HepG2 (cell line): Measurements from ENCODE around the gene HDDC3. TPM values are rescaled to one million over a fixed set of nuclear protein-coding genes. Genes with fewer than 3 reads are reported as not detected.
A peak's percentile ranks its signal among the peaks of the same experiment; 100 is the strongest.

Experiments used
- ATAD3A ChIP-seq: sonication (generic); formaldehyde crosslinking; IDR thresholded peaks from 2 replicates; pipeline ENCODE4 v1.4.0; 2020; ENCODE audit warnings: missing genetic modification reagents
- CBFB ChIP-seq: sonication (generic); formaldehyde crosslinking; IDR thresholded peaks from 2 replicates; pipeline ENCODE4 v1.4.0; 2020; ENCODE audit warnings: missing genetic modification reagents
- CEBPZ ChIP-seq: IDR thresholded peaks from 2 replicates; pipeline ENCODE4 v1.6.1; 2012; ENCODE audit warnings: low read length, improper control_type of control experiment
- FOXA3 ChIP-seq: IDR thresholded peaks from 2 replicates; pipeline ENCODE4 v1.6.1; 2016; ENCODE audit warnings: missing genetic modification reagents, missing compliant biosample characterization
- FOXM1 ChIP-seq: sonication (generic); formaldehyde crosslinking; IDR thresholded peaks from 2 replicates; pipeline ENCODE4 v1.5.0; 2020; ENCODE audit warnings: missing genetic modification reagents
- MAZ ChIP-seq, 2 experiments: sonication (generic) in 1 of 2; formaldehyde crosslinking in 1 of 2; IDR thresholded peaks; 2 replicates each; pipeline versions ENCODE4 v1.5.0 to v1.6.1; 2012 to 2020; ENCODE audit warnings: low read depth in 2 of 2, mild to moderate bottlenecking in 2 of 2, borderline replicate concordance in 1 of 2, improper control_type of control experiment in 1 of 2, low read length in 1 of 2, missing genetic modification reagents in 1 of 2, moderate library complexity in 1 of 2
- MLXIP ChIP-seq: sonication (generic); formaldehyde crosslinking; IDR thresholded peaks from 2 replicates; pipeline ENCODE4 v1.9.0; 2021; ENCODE audit warnings: missing genetic modification reagents, borderline replicate concordance
- NKX3-1 ChIP-seq: sonication (generic); formaldehyde crosslinking; IDR thresholded peaks from 2 replicates; pipeline ENCODE4 v1.5.0; 2020; ENCODE audit warnings: missing genetic modification reagents
- PCBP1 ChIP-seq: fragments of 200-400 bp; formaldehyde crosslinking; IDR thresholded peaks from 2 replicates; pipeline ENCODE4 v1.6.1; 2017; ENCODE audit warnings: mild to moderate bottlenecking, low read depth, low read length, borderline replicate concordance
- PCBP2 ChIP-seq: fragments of 200-400 bp; formaldehyde crosslinking; optimal IDR thresholded peaks from 2 replicates; pipeline ENCODE3; 2018; ENCODE audit warnings: low read length, low read depth; ENCODE audit not compliant: poor library complexity, severe bottlenecking
- RFX1 ChIP-seq: fragments of 450-650 bp; IDR thresholded peaks from 2 replicates; pipeline ENCODE4 v1.6.1; 2017
- SIN3A ChIP-seq: IDR thresholded peaks from 2 replicates; pipeline ENCODE4 v1.6.1; 2011; ENCODE audit warnings: low read depth, mild to moderate bottlenecking, control low read depth, low read length, borderline replicate concordance
- SP2 ChIP-seq: sonication (generic); formaldehyde crosslinking; IDR thresholded peaks from 2 replicates; pipeline ENCODE4 v1.5.1; 2020; ENCODE audit warnings: mild to moderate bottlenecking, missing genetic modification reagents
- ZBTB21 ChIP-seq: sonication (generic); formaldehyde crosslinking; IDR thresholded peaks from 2 replicates; pipeline ENCODE4 v1.4.0; 2020; ENCODE audit warnings: missing genetic modification reagents
- ZFX ChIP-seq: sonication (generic); formaldehyde crosslinking; IDR thresholded peaks from 2 replicates; pipeline ENCODE4 v1.4.0; 2020; ENCODE audit warnings: mild to moderate bottlenecking, low read depth, missing genetic modification reagents, moderate library complexity
- ZNF101 ChIP-seq: sonication (generic); formaldehyde crosslinking; IDR thresholded peaks from 2 replicates; pipeline ENCODE4 v1.4.0; 2020; ENCODE audit warnings: mild to moderate bottlenecking, low read depth, missing genetic modification reagents, borderline replicate concordance
- ZNF468 ChIP-seq: sonication (generic); formaldehyde crosslinking; IDR thresholded peaks from 2 replicates; pipeline ENCODE4 v1.8.0; 2022; ENCODE audit warnings: mild to moderate bottlenecking, moderate library complexity, missing genetic modification reagents
- ZNF574 ChIP-seq: sonication (generic); formaldehyde crosslinking; IDR thresholded peaks from 2 replicates; pipeline ENCODE4 v1.4.0; 2020; ENCODE audit warnings: missing genetic modification reagents
- ZNF616 ChIP-seq: sonication (generic); formaldehyde crosslinking; IDR thresholded peaks from 2 replicates; pipeline ENCODE4 v1.5.0; 2020; ENCODE audit warnings: low read depth, mild to moderate bottlenecking, missing genetic modification reagents
- ZNF83 ChIP-seq: sonication (generic); formaldehyde crosslinking; IDR thresholded peaks from 2 replicates; pipeline ENCODE4 v1.4.0; 2020; ENCODE audit warnings: missing genetic modification reagents, mild to moderate bottlenecking, borderline replicate concordance
- polyA plus RNA-seq, 8 experiments: library from polyadenylated mRNA; depleted of rRNA in 3 of 8; stranded (reverse) in 7 of 8; unstranded in 1 of 8; fragments of >200 nt; fragmentation: Illumina TruSeq in 4 of 8; extraction: Trizol in 4 of 8; gene quantifications; 2 replicates each; pipeline versions ENCODE4 v1.2.1 to v1.2.3, GENCODE V29; 2011 to 2016; ENCODE audit warnings: low read depth in 4 of 8, missing spikeins in 1 of 8, mixed read lengths in 1 of 8; ENCODE audit not compliant: insufficient read depth in 1 of 8
- total RNA-seq, 5 experiments: library from RNA; depleted of rRNA; stranded (reverse); fragments of >200 nt; fragmentation: Illumina TruSeq; extraction: Trizol; gene quantifications; 2 replicates each; pipeline ENCODE4 v1.2.3, GENCODE V29; 2016; ENCODE audit warnings: low read depth in 1 of 5

The HDDC3 gene
- total and polyA plus RNA-seq, 2 of the 13 experiments (the other 11 are each of a cell fraction or from before 2014, with no cell fraction given): 18.7 to 28.3 TPM

- no peak for TF ChIP-seq CEBPZ
- no peak for TF ChIP-seq PCBP2
- TF ChIP-seq ZFX (CRISPR knock-in tag): peak; percentile 92
- no peak for TF ChIP-seq ATAD3A (CRISPR knock-in tag)
- TF ChIP-seq ZNF574 (CRISPR knock-in tag): peak; percentile 99
- TF ChIP-seq ZNF83 (CRISPR knock-in tag): no peak
- peak; percentile 28; the same call in 1 of the 2 replicates for TF ChIP-seq ZBTB21
- no peak for TF ChIP-seq ZNF468 (CRISPR knock-in tag)
- TF ChIP-seq SP2 (CRISPR knock-in tag): no peak
- TF ChIP-seq FOXA3 (CRISPR knock-in tag): peak; percentile 23; the same call in 1 of the 2 replicates
- TF ChIP-seq CBFB: peak; percentile 78; the same call in 1 of the 2 replicates
- peak; percentile 70; the same call in 1 of the 2 replicates for TF ChIP-seq NKX3-1 (CRISPR knock-in tag)
- no peak for TF ChIP-seq ZNF101
- no peak for TF ChIP-seq RFX1
- no peak; the same call in 1 of the 2 replicates for TF ChIP-seq FOXM1
- no peak for TF ChIP-seq MAZ (IDR thresholded peaks at IDR 0.05; ENCODE audit: borderline replicate concordance, low read depth, low read length)
- TF ChIP-seq MAZ (CRISPR knock-in tag; IDR thresholded peaks at IDR 0.05; ENCODE audit: low read depth): peak; percentile 48; the same call in 1 of the 2 replicates
- TF ChIP-seq MLXIP: no peak
- peak; percentile 55; the same call in 1 of the 2 replicates for TF ChIP-seq ZNF616 (CRISPR knock-in tag)
- 0 out of 2 replicates have a peak, but pooled peaks have one; percentile 32 for TF ChIP-seq PCBP1
- peak; percentile 29; the same call in 1 of the 2 replicates for TF ChIP-seq SIN3A
These were observed at the start of gene HDDC3 (continued) for GRCh38 chr15:90931828-90932659.
